ENCODE data around the gene CYLC2.
A peak's percentile ranks its signal among the peaks of the same experiment; 100 is the strongest.

Gene CYLC2

GRCh38 chr9:102995033-102995432 lies at the start of gene CYLC2:
CYLC2 (plus strand) TSS chr9:102995333; CDS start chr9:102995381, 48 bp downstream.
- DNase-seq = no peak
- intact Hi-C loops (cut with DNase I) = no loop called here

- DNase-seq = peak in 1 of 10 donors; percentile 11
- intact Hi-C loops (cut with DNase I) = no loop called here
Measured at GRCh38 chr9:102950346-102950745, 44.8 kb upstream of the CYLC2 start.

GRCh38 chr9:102966999-102967398 lies 28.1 kb upstream of the CYLC2 start:
- peak in 2 of 10 donors; percentile 43 to 47 for DNase-seq
- intact Hi-C loops (cut with DNase I) = no loop called here

GRCh38 chr9:102967979-102968378 lies 27.2 kb upstream of the CYLC2 start:
- intact Hi-C loops (cut with DNase I) = no loop called here
- DNase-seq = peak in 1 of 10 donors; percentile 16

- no peak for DNase-seq
- intact Hi-C loops (cut with DNase I) = no loop called here
Measured at GRCh38 chr9:102972780-102973179, 22.4 kb upstream of the CYLC2 start.

- DNase-seq = no peak
- intact Hi-C loops (cut with DNase I) = no loop called here
Measured at GRCh38 chr9:102974530-102974929, 20.6 kb upstream of the CYLC2 start.

- DNase-seq = no peak
- intact Hi-C loops (cut with DNase I) = no loop called here
Measured at GRCh38 chr9:102975251-102975650, 19.9 kb upstream of the CYLC2 start.

GRCh38 chr9:102985162-102985895 lies 9.8 kb upstream of the CYLC2 start:
- DNase-seq = no peak
- intact Hi-C loops (cut with DNase I) = no loop called here

GRCh38 chr9:102986425-102986824 lies 8.7 kb upstream of the CYLC2 start:
- intact Hi-C loops (cut with DNase I) = no loop called here
- DNase-seq = no peak

- intact Hi-C loops (cut with DNase I) = no loop called here
- DNase-seq = no peak
Measured at GRCh38 chr9:103003689-103004088, 8.6 kb downstream of the CYLC2 start.

GRCh38 chr9:103014242-103014641 lies 19.1 kb downstream of the CYLC2 start:
- intact Hi-C loops (cut with DNase I) = no loop called here
- DNase-seq = no peak

GRCh38 chr9:103025796-103026195 lies 30.7 kb downstream of the CYLC2 start:
- no peak for DNase-seq
- intact Hi-C loops (cut with DNase I) = no loop called here

- DNase-seq = peak; percentile 12 to 92 (median 58)
- intact Hi-C loops (cut with DNase I) = no loop called here
Measured at GRCh38 chr9:103037508-103038477, 42.7 kb downstream of the CYLC2 start.

- no peak for DNase-seq
- intact Hi-C loops (cut with DNase I) = no loop called here
Measured at GRCh38 chr9:103041961-103042360, 46.8 kb downstream of the CYLC2 start.

Measured in posterior cingulate gyrus (tissue), 11 donors.